GM19455 (cell line): ENCODE results near the gene TRAPPC14.

Source experiments
- ATAC-seq: cut with Tn5 transposase; IDR thresholded peaks from one replicate; pipeline ENCODE4 v1.9.1; 2021; ENCODE audit not compliant: unreplicated experiment

TRAPPC14 gene

DNA sequence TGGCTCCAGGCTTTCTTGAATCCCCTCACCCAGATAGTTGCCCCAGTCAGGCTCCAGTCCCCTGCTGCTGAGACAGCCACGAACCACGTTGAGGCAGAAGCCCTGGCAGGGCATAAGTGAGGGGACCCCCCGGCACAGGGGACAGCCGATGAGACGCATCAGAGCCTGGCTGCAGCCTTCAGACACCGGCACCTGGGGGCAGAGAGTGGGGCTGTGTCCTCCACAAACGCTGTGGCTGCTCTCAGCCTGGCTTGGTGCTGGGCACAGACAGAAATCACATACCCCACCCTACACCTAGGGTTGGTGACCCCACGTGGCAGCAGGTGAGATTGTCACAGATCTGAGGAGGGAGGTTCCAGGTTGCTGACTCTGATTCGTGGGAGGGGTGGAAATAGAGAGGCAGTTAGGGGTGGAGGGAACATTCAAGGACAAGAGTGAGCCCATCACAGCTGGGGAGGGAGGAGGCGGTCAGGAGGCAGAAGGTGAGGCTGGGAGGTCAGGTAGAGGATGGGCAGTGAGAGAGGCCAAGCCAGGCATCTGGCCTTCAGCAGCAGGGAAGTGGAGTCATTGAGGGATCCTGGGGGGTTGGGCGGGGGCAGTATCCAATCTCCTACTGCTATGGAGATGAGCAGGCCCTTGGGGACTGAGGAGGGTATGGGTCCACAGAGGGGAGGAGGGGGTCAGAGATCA lies 15.4 kb upstream of the TRAPPC14 start:
- ATAC-seq, result no peak

DNA sequence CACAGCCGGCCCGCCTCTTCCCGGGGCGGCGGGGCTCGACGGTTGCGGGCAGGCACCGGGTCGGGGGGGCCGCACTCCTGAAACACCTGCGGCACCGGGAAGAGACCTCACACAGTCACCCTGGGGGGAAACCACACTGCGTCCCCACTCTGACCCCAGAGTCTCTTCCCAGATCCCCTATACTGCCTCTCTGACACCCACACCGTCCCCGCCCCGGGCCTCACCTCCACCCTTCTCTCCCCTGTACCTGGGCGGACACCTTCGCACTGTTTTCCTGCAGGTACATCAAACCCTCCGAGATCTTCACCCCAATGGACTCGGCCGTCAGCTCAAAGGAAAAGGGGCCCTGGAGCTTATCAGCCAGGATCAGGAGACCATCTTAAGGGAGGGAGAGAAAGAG lies 13.3 kb upstream of the TRAPPC14 start:
- ATAC-seq, result no peak

DNA sequence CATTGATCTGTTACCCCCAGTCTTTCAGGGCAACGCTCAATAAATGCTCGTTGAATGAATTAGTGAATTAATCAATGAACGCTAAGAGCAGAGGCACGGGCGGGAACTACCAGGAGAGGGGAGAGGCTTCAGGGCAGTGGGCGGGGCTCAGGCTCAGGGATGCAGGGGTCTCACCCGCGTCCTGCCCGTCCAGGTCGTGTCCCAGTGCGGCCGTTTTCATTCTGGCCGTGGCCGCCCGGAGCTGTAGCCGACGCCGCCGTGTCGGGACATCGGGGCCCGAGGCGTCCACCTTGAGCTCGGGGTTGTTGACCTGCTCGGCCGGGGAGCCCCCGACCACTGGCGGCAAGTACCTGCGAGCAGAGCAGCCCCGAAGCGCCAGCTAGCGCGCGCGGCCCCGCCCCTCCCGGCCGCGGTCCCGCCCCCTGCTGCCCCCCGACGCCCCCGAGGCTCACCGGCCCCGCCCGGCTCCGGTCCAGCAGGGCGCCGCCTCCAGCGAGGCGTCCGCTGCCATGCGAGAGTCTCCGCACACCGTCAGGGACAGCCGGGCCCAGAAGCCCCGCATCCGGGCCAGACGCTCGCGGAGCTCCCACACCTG lies 12.7 kb upstream of the TRAPPC14 start:
- ATAC-seq, result no peak

DNA sequence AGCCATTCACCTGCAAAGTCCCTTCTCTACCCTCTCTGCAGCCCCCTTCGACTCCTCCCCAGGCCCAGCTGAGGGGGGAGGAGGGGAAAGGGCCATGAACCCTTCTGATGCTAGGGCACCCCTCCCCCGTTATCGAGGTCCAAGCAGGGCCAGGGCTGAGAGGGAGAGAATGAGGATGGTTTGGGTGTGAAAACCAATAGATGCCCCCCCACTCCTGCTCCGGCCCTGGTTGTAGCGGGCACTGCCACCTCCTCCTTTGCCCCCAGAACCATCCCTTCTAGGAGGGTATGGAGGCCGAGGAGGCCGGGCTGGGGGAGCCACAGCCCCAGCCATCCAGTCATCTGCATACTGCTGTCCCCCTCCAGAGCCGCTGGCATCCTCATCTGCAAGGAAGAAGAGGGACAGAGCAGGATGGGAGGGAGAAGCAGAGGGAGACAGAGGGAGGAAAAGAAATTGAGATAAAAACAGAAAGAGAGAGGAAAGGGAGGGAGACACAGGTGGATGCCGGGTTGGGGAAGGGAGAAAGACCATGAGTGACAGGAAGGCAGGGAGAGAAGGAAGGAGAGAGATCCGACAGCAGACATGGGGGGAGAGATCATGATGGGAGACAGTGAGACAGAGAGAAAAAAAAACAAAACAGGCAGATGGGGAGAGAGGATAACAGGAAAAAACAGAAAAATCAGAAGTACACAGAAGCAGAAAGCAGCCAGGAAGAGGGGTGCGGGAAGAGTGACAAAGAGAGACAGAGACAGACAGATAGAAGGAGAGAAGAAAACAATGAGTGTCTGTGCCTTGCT lies 11.8 kb upstream of the TRAPPC14 start:
- ATAC-seq, result no peak

DNA sequence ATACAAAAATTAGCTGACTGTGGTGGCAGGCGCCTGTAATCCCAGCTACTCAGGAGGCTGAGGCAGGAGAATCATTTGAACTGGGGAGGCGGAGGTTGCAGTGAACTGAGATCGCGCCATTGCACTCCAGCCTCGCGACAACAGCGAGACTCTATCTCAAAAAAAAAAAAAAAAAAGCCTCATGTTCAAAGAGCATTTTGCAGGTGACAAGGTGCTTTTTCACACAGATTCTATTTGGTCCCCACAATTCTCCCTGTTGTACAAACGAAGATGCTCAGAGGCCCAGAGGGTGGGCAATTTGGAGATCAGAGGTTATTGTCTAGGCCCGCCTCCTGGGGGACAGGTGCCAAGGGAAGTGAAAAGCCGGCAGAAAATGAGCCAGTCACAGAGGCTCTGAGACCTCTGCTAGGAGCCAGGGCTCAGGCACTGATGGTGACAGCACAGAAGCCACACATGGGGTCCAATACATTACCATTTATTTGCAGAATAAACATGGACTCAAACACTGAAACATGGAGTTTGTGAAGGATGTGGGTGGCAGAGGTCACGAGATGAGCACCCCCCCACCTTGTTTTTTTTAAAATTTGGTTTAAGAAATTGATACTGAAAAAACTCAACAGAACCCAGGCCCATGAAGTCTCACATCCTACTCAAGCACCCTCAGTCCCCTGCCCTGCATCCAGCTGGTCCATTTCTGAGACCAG lies 10.8 kb upstream of the TRAPPC14 start:
- ATAC-seq, result no peak

DNA sequence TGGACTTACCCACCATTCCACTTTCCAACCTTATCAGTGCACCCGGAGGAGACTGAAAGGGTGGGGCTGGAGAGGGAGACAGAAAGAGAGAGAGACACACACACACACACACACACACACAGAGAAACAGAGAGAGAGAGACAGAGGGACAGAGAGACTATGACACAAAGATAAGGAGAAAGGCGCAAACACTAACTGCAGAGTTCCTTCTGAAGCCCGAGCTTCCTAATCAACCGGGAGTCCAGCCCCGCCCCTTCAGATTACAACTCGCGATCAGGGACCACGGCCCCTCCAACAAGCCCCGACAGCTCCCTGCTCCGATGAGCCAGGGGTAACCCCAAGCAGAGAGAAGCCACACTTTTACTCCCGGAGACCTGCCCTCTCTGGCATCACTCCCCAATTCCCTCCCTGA lies 9.4 kb upstream of the TRAPPC14 start:
- no peak for ATAC-seq

DNA sequence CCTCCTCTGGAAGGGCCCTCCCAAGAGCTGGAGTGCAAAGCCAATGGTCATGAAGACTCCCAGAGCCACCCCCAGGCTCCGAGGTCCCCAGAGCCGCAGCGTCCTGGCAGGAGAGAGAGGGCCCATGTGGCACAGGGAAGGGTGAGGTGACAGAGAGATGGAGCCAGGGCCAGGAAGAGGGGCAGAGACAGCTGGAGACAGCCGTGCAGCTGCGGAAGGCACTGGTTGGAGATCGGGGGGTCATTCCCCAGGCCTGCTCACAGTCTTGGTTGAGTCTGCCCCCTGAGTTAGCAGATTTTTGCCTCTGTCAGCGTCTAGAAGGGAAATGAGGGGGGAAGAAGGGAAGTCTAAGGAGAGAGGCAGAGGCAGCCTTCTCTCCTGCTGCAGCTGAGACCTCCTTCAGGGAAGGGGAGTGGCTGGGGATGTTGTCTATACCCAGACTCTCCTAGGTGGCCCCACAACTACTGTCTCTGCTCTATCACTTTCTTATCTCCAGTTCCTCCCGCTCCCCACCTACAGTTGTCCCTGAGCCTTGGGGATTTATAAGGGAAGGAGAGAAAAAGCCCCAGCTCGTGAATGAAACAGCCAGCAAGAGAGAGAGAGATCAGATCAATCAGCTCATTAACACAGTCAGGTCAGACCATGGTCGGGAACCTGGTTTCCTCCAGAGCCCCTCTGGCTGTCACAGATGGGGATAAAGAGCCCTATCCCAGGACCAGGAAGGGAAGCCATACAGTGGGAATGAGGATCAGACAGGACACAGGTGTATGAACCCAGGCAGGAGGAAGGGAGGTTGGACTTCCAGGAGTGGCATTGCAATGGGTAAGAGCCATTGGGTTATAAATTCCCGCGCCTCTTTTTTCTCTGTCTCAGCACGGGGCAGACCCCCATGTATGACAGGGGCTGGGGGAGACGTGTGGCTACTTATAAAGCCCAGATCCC lies 8.7 kb upstream of the TRAPPC14 start:
- ATAC-seq, result no peak

DNA sequence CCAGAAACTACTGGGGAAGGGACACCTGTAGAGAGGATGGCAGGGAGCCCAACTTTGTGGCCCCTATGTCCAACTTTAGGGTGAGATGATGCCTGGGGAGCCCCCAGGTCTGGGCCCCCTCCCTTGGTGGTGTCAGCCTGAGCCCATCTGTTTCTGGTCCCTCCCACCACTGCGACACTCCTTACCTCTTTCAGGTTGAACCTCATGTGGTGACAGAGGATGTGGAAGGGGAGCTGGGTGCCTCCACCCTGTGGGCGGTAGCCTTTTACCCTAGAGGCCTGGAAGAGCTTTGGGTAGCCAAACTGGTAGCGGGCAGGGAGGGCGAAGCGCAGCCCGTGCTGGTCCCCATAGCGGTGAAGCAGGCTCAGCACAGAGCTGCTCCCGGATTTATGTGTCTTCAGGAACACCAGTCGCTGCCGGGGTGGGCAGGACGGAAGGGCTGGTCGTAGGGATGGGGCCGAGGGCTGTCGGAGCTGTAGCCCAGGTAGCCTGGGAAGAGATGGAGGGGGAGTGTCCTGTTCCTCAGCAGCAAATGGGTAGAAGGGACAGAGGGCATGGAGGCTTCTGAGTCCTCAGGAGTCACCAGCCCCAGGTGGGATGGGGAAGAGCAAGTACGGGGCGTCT lies 7.9 kb upstream of the TRAPPC14 start:
- ATAC-seq, result no peak

DNA sequence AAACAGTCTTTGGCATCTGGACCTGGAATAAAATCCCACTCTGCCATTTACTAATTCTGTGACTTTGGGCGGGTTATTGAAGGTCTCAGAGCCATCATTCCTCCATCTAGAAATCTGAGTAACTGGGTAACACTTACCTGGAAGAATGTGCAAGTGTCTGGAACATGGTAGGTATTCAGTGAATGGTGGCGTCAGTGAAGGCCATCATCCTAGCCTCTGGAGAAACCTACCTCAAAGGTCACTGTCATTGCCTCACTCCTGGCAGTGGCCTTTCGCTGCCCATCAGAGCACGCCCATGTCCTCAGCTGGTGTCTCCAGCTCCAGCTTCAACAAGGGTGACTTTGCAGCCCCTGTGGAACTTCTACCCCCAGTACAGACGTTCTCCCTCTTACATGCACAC lies 5.3 kb upstream of the TRAPPC14 start:
- ATAC-seq, result no peak

DNA sequence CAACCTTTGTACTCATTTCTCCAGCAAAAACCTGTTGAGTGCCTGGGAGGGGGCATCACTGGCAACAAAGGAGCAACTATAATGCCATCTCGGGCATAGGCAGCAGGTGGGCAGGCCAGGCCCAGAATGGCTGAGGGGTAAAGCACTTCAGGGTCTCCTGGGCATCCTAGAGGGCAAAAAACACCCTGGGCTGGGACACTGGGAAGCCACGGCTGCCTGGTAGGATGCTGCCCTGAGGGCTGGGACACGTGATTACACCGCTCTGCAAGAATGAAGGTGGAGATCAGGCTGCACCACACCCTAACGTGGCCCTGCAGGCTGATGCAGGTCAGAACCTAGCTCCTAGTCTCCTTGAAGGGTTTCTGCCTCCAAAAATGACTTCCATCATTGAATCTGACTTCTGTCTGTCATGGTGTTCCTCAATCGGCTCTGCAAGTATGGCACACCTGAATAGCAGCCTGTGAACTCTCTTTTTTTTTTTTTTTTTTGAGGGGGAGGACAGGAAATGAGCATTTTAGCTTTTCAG lies 4.5 kb upstream of the TRAPPC14 start:
- no peak for ATAC-seq

DNA sequence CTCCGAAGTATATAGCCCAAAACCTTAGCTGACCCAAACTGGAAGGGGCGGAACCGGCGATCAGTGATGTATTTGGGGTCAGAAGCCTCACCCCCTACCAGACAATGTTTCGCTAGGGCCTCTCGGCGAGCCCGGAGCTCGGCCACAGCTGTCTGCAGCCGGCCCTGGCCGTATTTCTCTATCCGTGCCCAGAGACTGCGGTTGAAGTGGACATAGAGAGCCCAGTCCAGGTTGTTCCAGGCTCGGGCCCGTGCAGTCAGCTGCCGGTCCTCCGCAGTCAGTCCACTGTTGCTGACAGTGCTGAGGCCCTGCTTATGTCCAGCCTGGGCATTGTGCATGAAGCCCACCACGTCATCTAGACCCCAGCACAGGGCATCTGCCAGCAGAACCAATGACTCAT lies 1.5 kb upstream of the TRAPPC14 start:
- no peak for ATAC-seq

DNA sequence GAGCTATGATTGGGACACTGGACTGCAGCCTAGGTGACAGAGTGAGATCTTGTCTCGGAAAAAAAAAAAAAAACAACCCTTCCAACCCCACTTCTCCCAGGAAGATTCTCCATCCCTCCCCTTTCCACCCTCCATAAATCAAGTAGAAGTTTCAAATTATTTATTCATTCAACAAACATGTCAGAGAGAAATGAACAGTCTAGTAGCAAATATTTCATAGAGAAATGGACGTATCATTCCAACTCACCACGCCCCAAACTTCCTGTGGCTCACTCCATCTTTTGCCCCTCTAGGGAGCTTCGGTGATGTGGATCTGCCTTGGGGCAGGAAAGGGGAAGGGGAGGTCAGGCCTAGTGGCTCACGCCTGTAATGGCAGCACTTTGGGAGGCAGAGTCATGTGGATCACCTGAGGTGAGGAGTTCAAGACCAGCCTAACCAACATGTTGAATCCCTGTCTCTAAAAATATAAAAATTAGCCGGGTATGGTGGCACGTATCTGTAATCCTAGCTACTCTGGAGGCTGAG lies 638 bp upstream of the TRAPPC14 start:
- no peak for ATAC-seq

DNA sequence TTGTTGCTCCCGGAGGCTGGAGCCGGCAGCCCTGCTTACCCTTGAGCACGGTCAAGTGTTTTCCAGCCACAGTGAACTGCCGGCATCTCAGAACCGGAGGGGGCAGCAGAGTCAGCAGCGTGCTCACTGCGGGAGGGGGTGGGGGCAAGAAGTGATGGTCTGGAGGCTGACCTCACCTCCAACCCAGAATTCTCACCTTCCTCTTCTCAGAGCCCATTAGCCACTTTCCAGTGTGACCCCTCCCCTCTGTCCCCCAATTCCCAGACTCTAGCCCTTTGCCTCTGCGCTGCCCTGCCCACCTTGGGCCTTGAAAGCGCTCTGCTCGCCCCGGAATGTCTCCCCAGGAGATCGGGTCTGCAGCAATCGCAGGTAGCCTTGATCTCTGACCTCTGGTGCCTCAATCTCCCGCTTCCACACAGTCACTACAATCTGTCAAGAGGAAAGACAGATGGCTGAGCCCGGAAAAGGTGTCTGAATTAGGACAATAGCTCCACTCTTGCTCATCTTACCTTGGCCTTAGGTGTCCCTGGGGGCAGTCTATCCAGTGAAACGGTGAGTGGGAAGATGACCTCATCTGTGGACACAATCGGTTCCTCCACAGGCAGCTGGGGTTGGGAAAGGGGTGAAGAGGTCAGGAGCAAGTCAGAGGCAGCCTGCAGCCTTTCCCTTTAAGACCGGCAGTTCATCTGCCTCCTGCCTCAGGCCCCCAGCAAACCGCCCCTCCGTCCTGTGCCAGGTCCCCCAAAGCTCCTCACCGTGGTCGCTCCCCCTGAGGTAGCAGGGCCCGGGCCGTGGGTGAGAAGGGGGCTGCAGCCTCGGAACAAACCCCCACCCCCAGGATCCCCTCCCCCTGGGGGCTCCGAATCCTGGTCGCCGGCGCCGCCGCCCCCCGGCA lies 942 bp downstream of the TRAPPC14 start:
- no peak for ATAC-seq

DNA sequence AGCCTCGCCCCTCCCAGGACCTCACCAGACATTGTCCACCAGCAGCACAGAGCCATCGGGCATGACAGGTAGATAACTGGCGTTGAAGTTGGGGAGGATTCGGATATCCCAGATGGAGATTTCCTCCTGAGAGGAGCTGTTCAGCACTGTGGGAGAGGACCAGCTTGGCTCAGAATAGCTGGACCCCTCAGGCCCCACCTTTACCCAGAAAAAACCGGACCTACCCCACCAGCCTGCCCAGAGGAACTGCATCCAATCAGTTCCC lies 1.5 kb downstream of the TRAPPC14 start:
- ATAC-seq, result no peak

DNA sequence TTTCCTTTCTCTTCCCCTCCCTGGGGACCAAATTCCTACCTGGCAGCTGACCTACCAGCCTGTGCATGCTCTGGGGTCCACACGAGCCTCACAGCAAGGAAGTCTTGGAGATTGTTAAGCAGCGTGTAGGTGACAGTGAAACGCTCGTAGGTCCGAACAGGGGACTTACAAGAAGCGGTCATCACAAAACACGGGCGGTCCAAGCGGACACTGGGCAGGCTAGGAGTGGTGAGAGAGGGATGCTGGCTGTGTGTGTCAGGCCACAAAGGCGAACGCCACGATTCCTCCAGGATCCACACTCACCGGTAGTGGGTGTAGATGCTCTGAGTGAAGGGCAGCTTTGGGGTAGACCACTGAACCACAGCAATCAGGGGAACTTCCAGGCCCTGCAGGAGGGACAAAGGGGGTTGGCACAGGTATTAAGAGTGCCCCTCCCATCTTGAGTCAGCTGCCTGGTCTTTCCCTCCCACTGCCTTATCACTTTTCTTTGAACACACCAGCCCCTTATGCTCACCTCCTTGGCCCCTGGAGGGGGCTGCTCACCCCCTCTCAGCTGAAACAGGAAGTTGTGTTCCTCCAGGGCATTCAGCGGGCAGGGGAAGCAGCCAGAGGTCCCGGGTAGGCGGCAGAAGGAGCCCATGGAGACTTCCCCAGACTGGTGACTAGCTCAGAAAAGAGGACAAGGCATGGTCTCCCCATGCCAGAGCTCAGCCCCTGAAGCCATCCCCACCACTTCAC lies 2.0 kb downstream of the TRAPPC14 start:
- no peak for ATAC-seq

DNA sequence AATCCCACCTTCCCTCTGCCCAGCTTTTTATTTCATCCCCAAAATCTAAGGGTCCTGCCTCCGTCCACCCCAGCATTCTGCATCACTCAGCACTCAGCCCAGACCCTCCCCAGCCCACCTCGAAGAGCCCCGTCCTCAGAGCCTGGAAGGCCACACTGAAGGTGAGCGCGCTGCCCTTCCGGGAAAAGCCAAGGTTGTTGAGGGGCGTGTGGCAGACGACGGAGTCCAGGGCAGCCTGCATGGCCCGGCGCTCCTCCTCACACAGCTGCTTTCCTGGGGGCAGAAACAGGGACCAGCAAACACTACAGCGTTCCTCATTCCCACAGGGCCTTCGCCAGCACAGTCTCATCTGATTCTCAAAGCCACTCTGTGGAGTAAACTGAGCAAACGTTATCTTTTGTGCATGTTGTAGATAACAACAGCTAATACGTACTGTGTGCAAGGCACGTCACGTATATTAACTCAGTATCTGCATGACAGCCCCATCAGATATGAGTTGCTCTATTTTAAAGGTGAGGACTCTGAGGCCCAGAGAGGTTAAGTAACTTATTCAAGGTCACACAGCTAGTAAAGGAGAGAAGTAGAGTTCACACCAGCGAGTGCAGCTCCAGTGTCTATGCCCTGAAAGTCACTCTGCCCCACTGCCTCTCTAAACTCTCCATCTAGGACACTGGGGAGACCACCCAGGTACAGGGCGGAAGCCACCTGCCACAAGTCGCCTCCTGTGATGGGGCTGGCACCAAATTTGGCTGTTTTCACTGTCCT lies 2.8 kb downstream of the TRAPPC14 start:
- no peak for ATAC-seq
